ENCODE results near the gene THRSP.

GRCh38 chr11:78072455-78072854 is 8.8 kb downstream of the THRSP start:
- no peak for TF ChIP-seq CTCF (conservative IDR thresholded peaks at IDR 0.05; ENCODE audit: low read depth, low read length)
- no peak for TF ChIP-seq POLR2A (IDR thresholded peaks at IDR 0.05; ENCODE audit: low read depth, low read length)
- no peak for TF ChIP-seq RAD21 (IDR thresholded peaks at IDR 0.05; ENCODE audit: low read length)
- no peak for TF ChIP-seq MXI1 (IDR thresholded peaks at IDR 0.05; ENCODE audit: borderline replicate concordance, low read depth, low read length)
- no peak for TF ChIP-seq MAFK (IDR thresholded peaks at IDR 0.05; ENCODE audit: low read depth, low read length)
- no peak for TF ChIP-seq RCOR1 (IDR thresholded peaks at IDR 0.05; ENCODE audit: insufficient replicate concordance, low read length)

Measured in IMR-90 (cell line).